ENCODE results near the gene FOLR1.

The FOLR1 gene

DNA sequence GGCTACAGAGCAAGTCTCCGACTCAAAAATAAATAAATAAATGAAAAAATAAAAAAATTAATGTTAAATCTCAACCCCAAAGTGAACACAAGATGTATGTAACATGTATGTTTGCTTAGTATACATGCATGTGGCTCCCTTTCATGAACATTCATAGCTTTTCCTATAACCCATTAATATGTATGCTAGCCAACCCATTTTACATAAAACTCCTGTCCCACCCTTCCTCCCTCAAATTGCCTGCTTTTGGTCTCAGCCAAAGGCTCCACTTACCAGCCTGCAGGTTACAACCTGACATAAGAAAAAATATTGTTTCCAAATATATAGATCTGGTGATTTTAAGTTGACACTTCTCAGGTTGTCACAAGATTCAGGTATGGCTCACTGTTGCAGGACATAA, 3.7 kb upstream of the FOLR1 start:
- TF ChIP-seq EZH2 (IDR thresholded peaks at IDR 0.05; ENCODE audit: borderline replicate concordance, low read depth, low read length, severe bottlenecking) = no peak
- TF ChIP-seq, protein P1, sequence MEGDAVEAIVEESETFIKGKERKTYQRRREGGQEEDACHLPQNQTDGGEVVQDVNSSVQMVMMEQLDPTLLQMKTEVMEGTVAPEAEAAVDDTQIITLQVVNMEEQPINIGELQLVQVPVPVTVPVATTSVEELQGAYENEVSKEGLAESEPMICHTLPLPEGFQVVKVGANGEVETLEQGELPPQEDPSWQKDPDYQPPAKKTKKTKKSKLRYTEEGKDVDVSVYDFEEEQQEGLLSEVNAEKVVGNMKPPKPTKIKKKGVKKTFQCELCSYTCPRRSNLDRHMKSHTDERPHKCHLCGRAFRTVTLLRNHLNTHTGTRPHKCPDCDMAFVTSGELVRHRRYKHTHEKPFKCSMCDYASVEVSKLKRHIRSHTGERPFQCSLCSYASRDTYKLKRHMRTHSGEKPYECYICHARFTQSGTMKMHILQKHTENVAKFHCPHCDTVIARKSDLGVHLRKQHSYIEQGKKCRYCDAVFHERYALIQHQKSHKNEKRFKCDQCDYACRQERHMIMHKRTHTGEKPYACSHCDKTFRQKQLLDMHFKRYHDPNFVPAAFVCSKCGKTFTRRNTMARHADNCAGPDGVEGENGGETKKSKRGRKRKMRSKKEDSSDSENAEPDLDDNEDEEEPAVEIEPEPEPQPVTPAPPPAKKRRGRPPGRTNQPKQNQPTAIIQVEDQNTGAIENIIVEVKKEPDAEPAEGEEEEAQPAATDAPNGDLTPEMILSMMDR (IDR thresholded peaks at IDR 0.05; ENCODE audit: borderline replicate concordance, extremely low read depth, low read length, poor library complexity, severe bottlenecking) = no peak
- peaks cover 3% of the 10 kb centered on the region for H3K27me3 ChIP-seq (ENCODE audit: insufficient read depth, low read length, poor library complexity)
- no peak overlapping the region for H3K9ac ChIP-seq (ENCODE audit: low read depth, low read length)
- DNase-seq = no peak
- H3K36me3 ChIP-seq (ENCODE audit: insufficient read depth, low read length) = no peaks in the 10 kb centered on the region
- H3K27ac ChIP-seq (ENCODE audit: low read length) = no peak overlapping the region
- no peak overlapping the region for H3K4me3 ChIP-seq (ENCODE audit: low read depth in 1 of 2, low read length in 2 of 2)
- H3K4me2 ChIP-seq (ENCODE audit: insufficient read depth, low read length) = no peak overlapping the region
- H3K4me1 ChIP-seq (ENCODE audit: insufficient read depth, low read length) = no peaks in the 10 kb centered on the region
- no peaks in the 10 kb centered on the region for H3K9me3 ChIP-seq (ENCODE audit: insufficient read depth, low read length, severe bottlenecking)
- no peak overlapping the region for H2AFZ ChIP-seq (ENCODE audit: low read depth, low read length)
- no peak for ATAC-seq (ENCODE audit: insufficient read depth, low read depth)
- no peaks in the 10 kb centered on the region for H3K79me2 ChIP-seq (ENCODE audit: insufficient read depth, low read length)
- no peaks in the 10 kb centered on the region for H4K20me1 ChIP-seq (ENCODE audit: insufficient read depth, low read length)

DNA sequence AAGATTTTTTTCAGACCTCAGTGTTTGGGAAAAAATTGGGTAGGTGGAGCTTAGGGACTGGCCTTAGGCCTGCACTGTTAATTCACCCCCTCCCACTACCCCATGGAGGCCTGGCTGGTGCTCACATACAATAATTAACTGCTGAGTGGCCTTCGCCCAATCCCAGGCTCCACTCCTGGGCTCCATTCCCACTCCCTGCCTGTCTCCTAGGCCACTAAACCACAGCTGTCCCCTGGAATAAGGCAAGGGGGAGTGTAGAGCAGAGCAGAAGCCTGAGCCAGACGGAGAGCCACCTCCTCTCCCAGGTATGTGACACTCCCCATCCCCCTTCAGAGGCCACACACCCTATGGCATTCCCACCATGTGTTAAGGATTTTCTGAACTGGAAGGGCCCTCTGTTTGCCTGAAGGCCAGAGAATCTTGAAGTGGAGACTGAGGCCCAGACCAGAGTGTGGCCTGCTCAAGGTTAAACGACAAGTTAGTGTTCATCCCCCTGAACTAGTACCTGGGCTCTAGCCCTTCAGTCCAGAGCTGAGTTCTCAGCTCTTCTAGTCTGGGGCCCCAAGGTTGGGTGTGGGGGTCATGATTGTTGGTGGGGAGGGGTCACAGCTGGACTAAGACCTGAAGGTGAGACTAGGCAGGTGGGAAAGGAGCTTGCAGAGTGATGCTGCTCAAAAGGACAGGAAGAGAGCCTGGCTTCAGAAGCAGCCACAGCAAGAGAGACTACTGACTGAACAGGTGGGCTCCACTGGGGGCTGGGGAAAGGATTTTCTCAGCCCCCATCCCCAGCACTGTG, 2.3 kb upstream of the FOLR1 start:
- Histone ChIP-seq H4K20me1 (ENCODE audit: insufficient read depth, low read length) (no peaks in the 10 kb centered on the region), H3K4me1 (ENCODE audit: insufficient read depth, low read length) (no peaks in the 10 kb centered on the region), H3K9ac (ENCODE audit: low read depth, low read length) (no peak overlapping the region), H3K4me2 (ENCODE audit: insufficient read depth, low read length) (no peak overlapping the region), H3K4me3 (ENCODE audit: low read depth in 1 of 2, low read length in 2 of 2) (no peak overlapping the region), H3K36me3 (ENCODE audit: insufficient read depth, low read length) (no peaks in the 10 kb centered on the region), H3K9me3 (ENCODE audit: insufficient read depth, low read length, severe bottlenecking) (no peaks in the 10 kb centered on the region), H2AFZ (ENCODE audit: low read depth, low read length) (no peak overlapping the region; the same call in 1 of the 2 replicates), H3K79me2 (ENCODE audit: insufficient read depth, low read length) (no peaks in the 10 kb centered on the region), H3K27me3 (ENCODE audit: insufficient read depth, low read length, poor library complexity) (peaks cover 3% of the 10 kb centered on the region), H3K27ac (ENCODE audit: low read length) (no peak overlapping the region)
- DNase-seq (no peak), ATAC-seq (ENCODE audit: insufficient read depth, low read depth) (no peak)
- no peak for TF ChIP-seq EZH2 (IDR thresholded peaks at IDR 0.05; ENCODE audit: borderline replicate concordance, low read depth, low read length, severe bottlenecking)
- TF ChIP-seq, protein P1 (IDR thresholded peaks at IDR 0.05; ENCODE audit: borderline replicate concordance, extremely low read depth, low read length, poor library complexity, severe bottlenecking) = no peak

DNA sequence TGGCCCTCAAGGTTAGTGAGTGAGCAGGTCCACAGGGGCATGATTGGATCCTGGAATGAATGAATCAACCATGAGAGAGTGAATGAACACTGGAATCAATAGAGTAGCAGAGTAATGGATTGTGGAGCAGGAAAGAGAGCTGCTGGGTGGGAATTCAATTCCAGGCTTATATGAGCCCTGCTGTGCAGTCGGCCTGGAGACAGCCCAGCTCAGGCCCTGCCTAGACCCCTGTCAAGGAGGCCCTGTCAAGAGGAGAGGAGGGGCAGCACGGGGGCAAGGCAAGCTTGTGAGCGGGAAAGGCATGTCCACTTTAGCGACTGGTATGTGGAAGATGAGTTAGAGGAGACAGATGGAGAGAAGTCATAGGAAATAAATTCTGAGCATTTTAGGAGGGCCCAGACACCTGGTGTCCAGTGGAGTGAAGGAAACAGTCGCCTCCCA, 1.3 kb upstream of the FOLR1 start:
- Histone ChIP-seq H3K79me2 (ENCODE audit: insufficient read depth, low read length) (no peaks in the 10 kb centered on the region), H3K27ac (ENCODE audit: low read length) (no peak overlapping the region), H4K20me1 (ENCODE audit: insufficient read depth, low read length) (no peaks in the 10 kb centered on the region), H3K4me2 (ENCODE audit: insufficient read depth, low read length) (no peak overlapping the region), H2AFZ (ENCODE audit: low read depth, low read length) (no peak overlapping the region), H3K9me3 (ENCODE audit: insufficient read depth, low read length, severe bottlenecking) (no peaks in the 10 kb centered on the region), H3K27me3 (ENCODE audit: insufficient read depth, low read length, poor library complexity) (peaks cover 3% of the 10 kb centered on the region), H3K36me3 (ENCODE audit: insufficient read depth, low read length) (no peaks in the 10 kb centered on the region), H3K9ac (ENCODE audit: low read depth, low read length) (no peak overlapping the region), H3K4me1 (ENCODE audit: insufficient read depth, low read length) (no peaks in the 10 kb centered on the region), H3K4me3 (ENCODE audit: low read depth in 1 of 2, low read length in 2 of 2) (no peak overlapping the region)
- TF ChIP-seq, protein P1 (IDR thresholded peaks at IDR 0.05; ENCODE audit: borderline replicate concordance, extremely low read depth, low read length, poor library complexity, severe bottlenecking) = no peak
- no peak for TF ChIP-seq EZH2 (IDR thresholded peaks at IDR 0.05; ENCODE audit: borderline replicate concordance, low read depth, low read length, severe bottlenecking)
- DNase-seq (no peak), ATAC-seq (ENCODE audit: insufficient read depth, low read depth) (no peak)

Data from DND-41 (cell line).